ENCODE results near the gene GSTK1.
"Not testable (repeated sequence)": the region's sequence is repeated elsewhere in the genome, so short reads cannot be mapped to it uniquely, and the experiment has no call there.

GSTK1 gene

DNA sequence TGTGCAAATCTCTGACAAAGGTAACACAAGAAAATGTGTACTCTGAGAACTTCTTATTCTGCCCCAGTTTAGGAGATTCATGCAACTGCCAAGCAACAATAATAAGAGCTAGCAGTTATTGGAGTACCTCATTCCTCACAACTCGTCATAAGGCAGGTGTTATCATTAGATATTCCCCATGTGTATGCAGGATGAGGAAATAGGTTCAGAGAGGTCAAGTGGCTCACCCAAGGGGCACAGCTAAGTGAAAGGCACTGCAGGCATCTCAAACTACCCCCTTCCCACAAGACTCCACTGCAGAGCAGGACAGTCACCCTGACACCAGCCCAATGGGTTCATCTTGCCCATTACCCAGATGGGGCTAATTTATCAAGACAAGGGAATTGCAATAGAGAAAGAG lies 1.3 kb upstream of the GSTK1 start:
- DNase-seq, result no peak
- TF ChIP-seq, protein P1, sequence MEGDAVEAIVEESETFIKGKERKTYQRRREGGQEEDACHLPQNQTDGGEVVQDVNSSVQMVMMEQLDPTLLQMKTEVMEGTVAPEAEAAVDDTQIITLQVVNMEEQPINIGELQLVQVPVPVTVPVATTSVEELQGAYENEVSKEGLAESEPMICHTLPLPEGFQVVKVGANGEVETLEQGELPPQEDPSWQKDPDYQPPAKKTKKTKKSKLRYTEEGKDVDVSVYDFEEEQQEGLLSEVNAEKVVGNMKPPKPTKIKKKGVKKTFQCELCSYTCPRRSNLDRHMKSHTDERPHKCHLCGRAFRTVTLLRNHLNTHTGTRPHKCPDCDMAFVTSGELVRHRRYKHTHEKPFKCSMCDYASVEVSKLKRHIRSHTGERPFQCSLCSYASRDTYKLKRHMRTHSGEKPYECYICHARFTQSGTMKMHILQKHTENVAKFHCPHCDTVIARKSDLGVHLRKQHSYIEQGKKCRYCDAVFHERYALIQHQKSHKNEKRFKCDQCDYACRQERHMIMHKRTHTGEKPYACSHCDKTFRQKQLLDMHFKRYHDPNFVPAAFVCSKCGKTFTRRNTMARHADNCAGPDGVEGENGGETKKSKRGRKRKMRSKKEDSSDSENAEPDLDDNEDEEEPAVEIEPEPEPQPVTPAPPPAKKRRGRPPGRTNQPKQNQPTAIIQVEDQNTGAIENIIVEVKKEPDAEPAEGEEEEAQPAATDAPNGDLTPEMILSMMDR (IDR thresholded peaks at IDR 0.05), result no peak
- intact Hi-C loops (cut with DNase I; ENCODE audit: low total_unique reads), result no loop called here

DNA sequence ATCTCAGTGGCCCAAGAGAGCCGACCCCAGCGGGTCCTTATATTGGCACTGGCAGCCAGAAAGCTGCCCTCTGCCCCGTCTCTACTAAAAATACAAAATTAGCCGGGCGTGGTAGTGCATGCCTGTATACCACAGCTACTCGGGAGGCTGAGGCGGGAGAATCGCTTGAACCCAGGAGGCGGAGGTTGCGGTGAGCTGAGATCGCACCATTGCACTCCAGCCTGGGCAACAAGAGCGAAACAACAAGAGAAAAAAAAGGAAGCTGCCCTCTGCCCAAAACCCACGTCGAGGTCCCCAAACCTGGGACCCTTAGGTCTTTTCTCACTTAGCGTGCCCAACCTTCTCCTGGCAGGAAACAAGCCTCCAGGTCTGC lies 941 bp downstream of the GSTK1 start:
- Histone ChIP-seq H3K4me1 (peaks cover 0 to 21% (median 11%) of the 10 kb centered on the region in 4 donors), H3K4me3 (peak overlapping the region; percentile 81 to 88), H3K36me3 (peaks cover 19 to 24% (median 24%) of the 10 kb centered on the region in 3 donors), H3K27ac (peak overlapping the region; percentile 84 to 87)
- H3K9me3 ChIP-seq; intact Hi-C loops (cut with DNase I; ENCODE audit: low total_unique reads); H3K27me3 ChIP-seq; DNase-seq: not testable (repeated sequence)

More for the DNA sequence above, 1.3 kb upstream of the GSTK1 start:
- Histone ChIP-seq H3K4me1 (peaks cover 0 to 21% (median 11%) of the 10 kb centered on the region in 4 donors), H3K4me3 (no peak overlapping the region), H3K36me3 (peaks cover 0 to 2% (median under 1%) of the 10 kb centered on the region in 3 donors), H3K27me3 (no peaks in the 10 kb centered on the region), H3K27ac (no peak overlapping the region), H3K9me3 (no peaks in the 10 kb centered on the region)

DNA sequence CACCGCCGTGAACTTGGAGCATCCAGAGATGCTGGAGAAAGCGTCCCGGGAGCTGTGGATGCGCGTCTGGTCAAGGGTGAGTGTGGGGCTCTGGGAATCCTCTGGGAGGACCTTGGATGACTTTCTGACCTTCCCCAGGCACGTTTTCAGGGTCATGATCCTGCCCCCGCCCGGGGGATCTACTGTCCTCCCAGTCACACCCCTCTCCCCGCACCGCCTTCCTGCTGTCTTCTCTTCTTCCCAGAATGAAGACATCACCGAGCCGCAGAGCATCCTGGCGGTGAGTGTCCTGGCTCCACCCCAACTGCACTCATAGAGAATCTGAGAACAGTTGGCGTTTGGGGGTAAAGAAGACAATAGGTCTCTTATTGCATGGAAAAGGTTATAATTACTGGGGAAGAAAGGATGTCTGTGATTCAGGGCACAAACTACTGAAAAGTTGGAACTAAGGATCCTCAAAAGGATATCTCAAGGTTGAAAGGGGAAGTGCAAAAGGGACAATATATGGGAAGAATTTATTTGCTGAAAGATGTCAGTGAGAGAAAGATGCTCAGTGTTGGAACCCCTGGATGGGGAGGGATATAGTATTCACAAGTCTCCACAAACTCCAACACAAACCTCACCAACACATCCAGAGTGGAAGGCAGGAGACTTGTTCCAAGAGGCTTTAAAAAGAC lies 1.9 kb downstream of the GSTK1 start:
- intact Hi-C loops (cut with DNase I; ENCODE audit: low total_unique reads), result no loop called here
- H3K27me3 ChIP-seq, result no peaks in the 10 kb centered on the region
- no peak overlapping the region for H3K4me3 ChIP-seq
- TF ChIP-seq, protein P1 (IDR thresholded peaks at IDR 0.05), result no peak
- no peak for DNase-seq
- H3K4me1 ChIP-seq, result peaks cover 0 to 21% (median 11%) of the 10 kb centered on the region in 4 donors
- H3K9me3 ChIP-seq, result no peaks in the 10 kb centered on the region
- peaks cover 24 to 33% (median 33%) of the 10 kb centered on the region in 3 donors for H3K36me3 ChIP-seq
- H3K27ac ChIP-seq, result no peak overlapping the region

DNA sequence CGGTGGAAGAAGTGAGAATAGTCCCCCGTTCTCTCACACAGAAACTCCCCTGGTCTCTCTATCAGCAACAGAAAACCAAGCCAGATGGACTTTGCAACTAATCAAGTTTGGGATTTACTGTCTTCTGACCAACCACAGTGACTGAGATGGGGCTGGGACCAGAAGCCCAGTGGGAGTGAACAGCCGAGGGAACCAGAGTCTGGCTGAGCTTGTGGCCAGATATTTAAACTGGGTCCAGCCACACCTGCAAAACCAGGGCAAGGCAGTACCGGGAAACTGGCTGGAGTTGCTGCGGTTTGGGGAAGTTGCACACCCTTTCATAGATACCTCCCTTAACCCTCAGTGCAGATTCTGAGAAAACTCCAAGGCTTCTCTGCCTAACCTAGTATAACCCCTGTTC lies 6.0 kb downstream of the GSTK1 start:
- Histone ChIP-seq H3K4me1 (peaks cover 0 to 14% (median 9%) of the 10 kb centered on the region in 4 donors), H3K27ac (no peak overlapping the region), H3K4me3 (no peak overlapping the region), H3K36me3 (peaks cover 24 to 35% (median 33%) of the 10 kb centered on the region in 3 donors), H3K9me3 (no peaks in the 10 kb centered on the region), H3K27me3 (no peaks in the 10 kb centered on the region)
- TF ChIP-seq, protein P1 (IDR thresholded peaks at IDR 0.05), result no peak
- no peak for DNase-seq
- intact Hi-C loops (cut with DNase I; ENCODE audit: low total_unique reads), result no loop called here

DNA sequence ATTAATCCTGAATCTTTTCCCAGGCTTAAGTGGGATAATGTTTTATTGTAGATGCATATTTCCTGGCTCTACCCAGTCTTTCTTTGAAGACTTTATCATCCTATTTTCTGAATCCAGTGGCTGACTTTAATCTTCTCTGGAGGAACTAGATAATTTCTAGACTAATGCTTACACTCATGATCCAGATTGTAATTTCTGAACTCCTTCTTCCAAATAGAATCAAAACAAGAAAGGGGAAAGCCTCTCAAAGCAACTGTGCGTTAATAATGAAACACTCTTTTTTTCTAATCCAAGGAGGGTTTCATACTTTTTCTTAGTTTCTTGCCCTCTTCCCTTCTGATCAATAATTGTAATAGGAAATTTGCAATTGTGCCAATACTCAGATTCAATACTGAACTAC lies 8.0 kb downstream of the GSTK1 start:
- H3K4me3 ChIP-seq, result no peak overlapping the region
- no peaks in the 10 kb centered on the region for H3K9me3 ChIP-seq
- intact Hi-C loops (cut with DNase I; ENCODE audit: low total_unique reads), result no loop called here
- peaks cover 24 to 35% (median 33%) of the 10 kb centered on the region in 3 donors for H3K36me3 ChIP-seq
- H3K27ac ChIP-seq, result no peak overlapping the region
- H3K27me3 ChIP-seq, result no peaks in the 10 kb centered on the region
- TF ChIP-seq, protein P1 (IDR thresholded peaks at IDR 0.05), result no peak
- no peak for DNase-seq
- no peaks in the 10 kb centered on the region for H3K4me1 ChIP-seq

DNA sequence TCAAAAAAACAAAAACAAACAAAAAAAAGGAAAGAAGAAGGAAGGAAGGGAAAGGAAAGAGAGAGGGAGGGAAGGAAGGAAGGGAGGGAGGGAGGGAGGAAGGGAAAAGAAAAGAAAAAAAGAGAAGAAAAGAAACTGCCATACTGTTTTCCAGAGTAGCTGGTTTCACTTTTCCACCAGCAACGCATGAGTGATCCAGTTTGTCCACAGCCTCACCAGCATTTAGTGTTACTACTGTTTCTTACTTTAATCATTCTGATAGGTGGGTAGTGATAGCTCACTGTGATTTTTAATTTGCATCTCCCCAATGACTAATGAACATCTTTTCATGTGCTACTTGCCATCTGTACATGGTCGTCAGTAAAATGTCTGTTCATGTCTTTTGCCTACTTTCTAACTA lies 9.6 kb downstream of the GSTK1 start:
- Histone ChIP-seq H3K9me3 (no peaks in the 10 kb centered on the region), H3K36me3 (peaks cover 18 to 25% (median 22%) of the 10 kb centered on the region in 3 donors)

More for the DNA sequence above, 9.6 kb downstream of the GSTK1 start:
- TF ChIP-seq, protein P1 (IDR thresholded peaks at IDR 0.05), result no peak
- H3K27ac ChIP-seq, result no peak overlapping the region
- no peaks in the 10 kb centered on the region for H3K27me3 ChIP-seq
- no peak for DNase-seq
- intact Hi-C loops (cut with DNase I; ENCODE audit: low total_unique reads), result no loop called here
- no peaks in the 10 kb centered on the region for H3K4me1 ChIP-seq
- no peak overlapping the region for H3K4me3 ChIP-seq
